SU-DHL-6 (cell line): ENCODE measurements around the gene COL15A1.

ENCODE experiments used
- H2AFZ ChIP-seq: fragments of 200-600 bp; sonication (generic); 2 replicates; pipeline ENCODE4 v1.6.1; 2014; ENCODE audit warnings: low read depth, mild to moderate bottlenecking, moderate library complexity, mixed read lengths, antibody characterized with exemption, low read length; ENCODE audit not compliant: severe bottlenecking
- H3F3A ChIP-seq: fragments of 200-600 bp; shearing (Covaris generic); 2 replicates; pipeline ENCODE4 v1.6.0; 2016; ENCODE audit warnings: antibody characterized with exemption, mild to moderate bottlenecking; ENCODE audit not compliant: insufficient read depth
- H3K27ac ChIP-seq: fragments of 200-600 bp; sonication (generic); 2 replicates; pipeline ENCODE4 v1.5.1; 2016; ENCODE audit warnings: low read depth, mild to moderate bottlenecking, low read length, moderate library complexity, mixed read lengths
- H3K27me3 ChIP-seq: fragments of 200-600 bp; sonication (generic), shearing (Covaris generic); 2 replicates; pipeline ENCODE4 v1.6.0; 2014; ENCODE audit warnings: mild to moderate bottlenecking, low read length
- H3K36me3 ChIP-seq: fragments of 200-600 bp; sonication (generic); 2 replicates; pipeline ENCODE4 v1.6.1; 2014; ENCODE audit warnings: mild to moderate bottlenecking, low read length, mixed read lengths
- H3K4me2 ChIP-seq: fragments of 300-600, 200-600 bp; shearing (Covaris generic), sonication (generic); 2 replicates; pipeline ENCODE4 v1.6.0; 2014; ENCODE audit warnings: low read length, low read depth, mild to moderate bottlenecking; ENCODE audit not compliant: poor library complexity, severe bottlenecking
- H3K4me3 ChIP-seq: fragments of 200-600 bp; sonication (generic); 2 replicates; pipeline ENCODE4 v1.5.1; 2014; ENCODE audit warnings: antibody characterized with exemption, low read length, mild to moderate bottlenecking, mixed read lengths; ENCODE audit not compliant: insufficient read depth, poor library complexity, severe bottlenecking
- H3K79me2 ChIP-seq: fragments of 200-600 bp; sonication (generic); 2 replicates; pipeline ENCODE4 v1.6.1; 2014; ENCODE audit warnings: mild to moderate bottlenecking, low read length, moderate library complexity; ENCODE audit not compliant: insufficient read depth
- H3K9ac ChIP-seq: fragments of 200-600 bp; sonication (generic); 2 replicates; pipeline ENCODE4 v1.7.0; 2014; ENCODE audit warnings: mild to moderate bottlenecking, low read length
- H3K9me2 ChIP-seq: fragments of 200-600 bp; sonication (generic); replicated peaks from 2 replicates; pipeline ENCODE4 v1.6.1; 2014; ENCODE audit warnings: low read length; ENCODE audit not compliant: insufficient read depth
- H3K9me3 ChIP-seq: fragments of 200-600 bp; sonication (generic); 2 replicates; pipeline ENCODE4 v1.6.1; 2014; ENCODE audit warnings: low read length, mixed read lengths; ENCODE audit not compliant: insufficient read depth
- H4K20me1 ChIP-seq: fragments of 200-600 bp; sonication (generic); 2 replicates; pipeline ENCODE4 v1.6.1; 2014; ENCODE audit warnings: low read depth, mild to moderate bottlenecking, antibody characterized with exemption, low read length, moderate library complexity, mixed read lengths
- CTCF ChIP-seq: fragments of 200-600 bp; sonication (generic); IDR thresholded peaks from one replicate; pipeline ENCODE4 v1.5.1; 2017; ENCODE audit warnings: antibody characterized with exemption, mild to moderate bottlenecking, low read length, moderate library complexity; ENCODE audit not compliant: insufficient read depth, poor library complexity, severe bottlenecking
- EZH2phosphoT487 ChIP-seq: fragments of 200-600 bp; sonication (generic), shearing (Covaris generic); conservative IDR thresholded peaks from 2 replicates; pipeline ENCODE4 v1.6.1; 2018; ENCODE audit warnings: mild to moderate bottlenecking, antibody characterized with exemption, low read length, moderate library complexity, mixed read lengths

The COL15A1 gene

GRCh38 chr9:99046542-99047071 lies 102.9 kb downstream of the COL15A1 start:
- H2AFZ ChIP-seq = no peak overlapping the region
- H3K36me3 ChIP-seq = no peaks in the 10 kb centered on the region

GRCh38 chr9:99049228-99049627 lies 105.5 kb downstream of the COL15A1 start:
- H2AFZ ChIP-seq = no peak overlapping the region
- H3K36me3 ChIP-seq = no peaks in the 10 kb centered on the region
- no peaks in the 10 kb centered on the region for H3K27me3 ChIP-seq
- H3F3A ChIP-seq = no peaks in the 10 kb centered on the region
- TF ChIP-seq CTCF (no peak), EZH2phosphoT487 (no peak)
- H3K4me3 ChIP-seq = no peak overlapping the region
- no peaks in the 10 kb centered on the region for H3K9me3 ChIP-seq
- H3K9me2 ChIP-seq = no peaks in the 10 kb centered on the region
- H4K20me1 ChIP-seq = no peaks in the 10 kb centered on the region
- H3K79me2 ChIP-seq = no peaks in the 10 kb centered on the region
- H3K4me2 ChIP-seq = no peak overlapping the region
- H3K9ac ChIP-seq = no peak overlapping the region
- no peak overlapping the region for H3K27ac ChIP-seq

More at GRCh38 chr9:99046542-99047071, 102.9 kb downstream of the COL15A1 start:
- no peaks in the 10 kb centered on the region for H3K9me2 ChIP-seq
- H3K9me3 ChIP-seq = no peaks in the 10 kb centered on the region
- no peak overlapping the region for H3K27ac ChIP-seq
- no peak overlapping the region for H3K4me2 ChIP-seq
- no peak overlapping the region for H3K9ac ChIP-seq
- H3F3A ChIP-seq = no peaks in the 10 kb centered on the region
- no peaks in the 10 kb centered on the region for H3K79me2 ChIP-seq
- no peak overlapping the region for H3K4me3 ChIP-seq
- no peaks in the 10 kb centered on the region for H4K20me1 ChIP-seq
- no peaks in the 10 kb centered on the region for H3K27me3 ChIP-seq
- no peak for TF ChIP-seq CTCF
- TF ChIP-seq EZH2phosphoT487 = no peak

GRCh38 chr9:99049641-99050040 lies 105.9 kb downstream of the COL15A1 start:
- Histone ChIP-seq H3K9me3 (no peaks in the 10 kb centered on the region), H3K79me2 (no peaks in the 10 kb centered on the region), H3K36me3 (no peaks in the 10 kb centered on the region), H3K27ac (no peak overlapping the region), H3K9ac (no peak overlapping the region), H4K20me1 (no peaks in the 10 kb centered on the region), H3K27me3 (no peaks in the 10 kb centered on the region), H3K4me2 (no peak overlapping the region), H3K4me3 (no peak overlapping the region), H3K9me2 (no peaks in the 10 kb centered on the region), H2AFZ (no peak overlapping the region), H3F3A (no peaks in the 10 kb centered on the region)
- no peak for TF ChIP-seq EZH2phosphoT487
- TF ChIP-seq CTCF = no peak
